ENCODE data around the gene UQCR10.
"Not testable (repeated sequence)": the region's sequence is repeated elsewhere in the genome, so short reads cannot be mapped to it uniquely, and the experiment has no call there.

The UQCR10 gene

DNA sequence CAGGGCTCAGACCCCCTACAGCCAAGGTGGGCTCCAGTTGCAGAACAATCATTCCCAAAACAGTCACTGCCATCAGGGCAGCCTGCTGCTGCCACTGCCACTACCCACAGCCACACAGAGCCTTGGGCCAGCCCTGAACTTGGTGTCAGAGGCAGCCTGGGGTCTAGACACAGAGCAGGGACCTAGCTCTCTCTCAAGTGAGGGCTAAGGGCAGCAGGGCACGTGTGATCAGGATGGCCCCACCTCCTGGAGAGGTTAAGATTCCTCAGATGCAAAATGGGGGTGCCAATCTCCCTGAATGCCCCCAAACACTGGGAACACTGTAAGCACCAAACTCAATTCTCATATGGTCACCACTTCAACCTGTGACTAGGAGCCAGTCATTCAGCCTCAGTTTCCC, 31.8 kb upstream of the UQCR10 start:
- in situ Hi-C loops (cut with MboI; ENCODE audit: low sequenced_read_pairs), result no loop called here

- in situ Hi-C loops (cut with MboI; ENCODE audit: low sequenced_read_pairs), result no loop called here
These were observed 29.7 kb upstream of the UQCR10 start for GRCh38 chr22:29737251-29738117.

- in situ Hi-C loops (cut with MboI; ENCODE audit: low sequenced_read_pairs), result no loop called here
These were observed 28.9 kb upstream of the UQCR10 start for GRCh38 chr22:29738118-29738815.

DNA sequence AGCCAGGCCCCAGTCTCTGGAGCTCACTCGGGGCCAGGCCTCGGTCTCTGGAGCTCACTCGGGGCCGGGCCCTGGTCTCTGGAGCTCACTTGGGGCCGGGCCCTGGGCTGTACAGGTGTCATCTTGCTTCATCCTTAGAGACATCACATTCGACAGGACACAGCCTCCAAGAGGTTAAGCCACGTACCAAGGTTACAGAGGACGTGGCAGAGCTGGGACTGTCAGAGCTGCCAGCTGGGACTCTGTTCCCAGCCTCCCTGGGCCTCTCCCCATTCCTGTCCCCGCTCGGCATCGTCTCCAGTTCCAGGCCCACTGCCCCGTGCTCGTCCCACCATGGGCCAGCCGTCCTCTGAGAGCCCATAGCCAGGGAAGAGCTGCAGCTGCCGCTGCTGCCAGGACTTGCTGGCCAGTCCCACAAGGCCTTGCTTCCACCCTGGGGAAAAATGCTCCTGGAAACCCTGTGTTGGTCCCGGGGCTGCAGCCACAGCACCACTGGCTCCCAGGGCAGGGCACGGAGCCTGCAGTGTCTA, 27.8 kb upstream of the UQCR10 start:
- in situ Hi-C loops (cut with MboI; ENCODE audit: low sequenced_read_pairs), result no loop called here

DNA sequence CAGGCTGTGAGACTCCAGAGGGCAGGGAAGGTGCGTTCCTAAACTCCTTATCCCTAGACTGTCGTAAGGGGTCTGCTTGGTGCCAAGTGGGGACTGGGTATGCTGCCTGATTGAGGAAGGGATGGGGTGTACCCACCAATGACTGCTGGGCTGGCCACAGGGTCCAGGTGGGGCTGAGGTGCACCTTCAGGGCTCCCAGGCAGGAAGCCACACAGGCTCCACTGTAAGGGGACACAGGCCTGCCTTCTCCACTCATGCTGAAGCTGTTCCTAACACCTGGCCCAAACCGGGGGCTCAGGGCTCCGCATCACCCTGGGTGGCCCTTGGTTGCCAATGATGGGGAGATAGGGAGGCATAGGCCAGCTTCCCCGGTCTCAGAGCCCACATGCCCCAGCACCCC, 27.0 kb upstream of the UQCR10 start:
- in situ Hi-C loops (cut with MboI; ENCODE audit: low sequenced_read_pairs), result no loop called here

DNA sequence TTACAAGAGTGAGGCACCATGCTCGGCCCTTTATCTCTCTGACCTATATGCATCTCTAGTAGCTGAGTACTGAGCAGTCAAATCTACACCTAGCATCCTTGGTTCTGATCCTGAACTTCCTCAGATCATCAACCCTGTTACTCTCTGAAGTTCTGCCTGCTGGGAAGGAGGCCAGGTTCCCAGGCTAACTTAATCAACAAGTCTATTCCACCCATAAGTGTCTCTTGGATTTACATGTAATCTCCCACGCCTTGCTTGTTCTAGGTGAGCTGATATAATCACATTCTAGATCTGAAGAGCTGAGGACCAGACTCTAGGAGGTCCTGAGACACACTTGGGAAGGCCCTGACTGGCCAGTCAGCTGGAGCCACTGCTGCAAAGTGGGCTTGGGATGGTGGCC, 25.2 kb upstream of the UQCR10 start:
- in situ Hi-C loops (cut with MboI; ENCODE audit: low sequenced_read_pairs), result no loop called here

GRCh38 chr22:29742326-29742725, 24.8 kb upstream of the UQCR10 start:
- in situ Hi-C loops (cut with MboI; ENCODE audit: low sequenced_read_pairs), result no loop called here

- in situ Hi-C loops (cut with MboI; ENCODE audit: low sequenced_read_pairs), result no loop called here
These were observed 22.3 kb upstream of the UQCR10 start for GRCh38 chr22:29744902-29745301.

DNA sequence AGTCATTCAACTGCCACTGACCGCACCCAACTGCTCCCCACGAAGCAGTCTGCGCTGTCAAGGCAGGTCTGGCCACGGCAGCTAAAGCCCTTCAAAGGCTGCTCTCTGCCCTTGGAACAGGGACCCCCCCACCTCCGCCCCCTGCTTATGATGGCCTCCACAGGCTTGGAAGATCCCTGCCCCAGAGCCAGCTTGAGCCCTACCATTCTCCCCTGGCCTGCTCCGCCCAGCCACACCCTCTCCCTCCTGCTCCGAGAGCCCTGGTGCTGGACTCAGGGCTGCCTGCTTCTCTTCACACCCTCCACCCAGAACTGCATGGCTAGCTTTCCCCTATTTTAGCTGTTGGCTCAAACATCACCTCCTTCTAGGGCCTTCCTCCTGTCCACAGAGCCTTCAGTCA, 19.3 kb upstream of the UQCR10 start:
- in situ Hi-C loops (cut with MboI; ENCODE audit: low sequenced_read_pairs), result no loop called here

DNA sequence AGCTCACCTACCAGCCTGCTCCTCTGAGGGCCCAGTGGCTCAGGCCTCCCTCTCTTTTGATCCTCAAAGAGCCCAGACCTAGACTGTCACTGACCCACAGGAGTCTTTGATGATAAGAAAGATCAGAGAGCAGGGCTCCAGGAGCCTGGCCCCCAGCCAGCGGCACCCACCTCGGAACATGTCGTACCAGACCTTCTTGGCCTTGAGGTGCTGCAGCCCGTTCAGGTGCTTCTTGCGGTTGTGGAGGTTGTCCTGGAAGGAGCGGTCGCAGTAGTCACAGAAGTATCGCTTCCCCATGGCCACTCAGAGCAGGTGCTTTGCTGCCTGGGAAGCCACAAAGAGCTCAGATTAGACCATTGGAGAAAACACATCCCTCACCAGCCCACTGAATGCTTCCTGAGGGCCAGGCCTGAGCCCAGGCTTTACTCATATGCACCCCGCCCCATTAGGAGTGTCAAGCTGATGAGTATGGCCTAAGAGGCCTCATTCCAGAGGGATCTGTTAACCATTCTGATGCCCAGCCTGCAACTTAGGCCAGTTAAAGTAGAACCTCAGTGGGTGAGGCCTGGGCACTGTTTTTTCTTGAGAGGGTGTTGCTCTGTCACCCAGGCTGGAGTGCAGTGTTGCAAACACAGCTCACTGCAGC, 18.8 kb upstream of the UQCR10 start:
- in situ Hi-C loops (cut with MboI; ENCODE audit: low sequenced_read_pairs), result no loop called here

- in situ Hi-C loops (cut with MboI; ENCODE audit: low sequenced_read_pairs), result no loop called here
These were observed 17.1 kb upstream of the UQCR10 start for GRCh38 chr22:29750029-29750428.

GRCh38 chr22:29750559-29751538, 16.3 kb upstream of the UQCR10 start:
- in situ Hi-C loops (cut with MboI; ENCODE audit: low sequenced_read_pairs), result no loop called here

GRCh38 chr22:29751669-29752068, 15.5 kb upstream of the UQCR10 start:
- in situ Hi-C loops (cut with MboI; ENCODE audit: low sequenced_read_pairs), result no loop called here

DNA sequence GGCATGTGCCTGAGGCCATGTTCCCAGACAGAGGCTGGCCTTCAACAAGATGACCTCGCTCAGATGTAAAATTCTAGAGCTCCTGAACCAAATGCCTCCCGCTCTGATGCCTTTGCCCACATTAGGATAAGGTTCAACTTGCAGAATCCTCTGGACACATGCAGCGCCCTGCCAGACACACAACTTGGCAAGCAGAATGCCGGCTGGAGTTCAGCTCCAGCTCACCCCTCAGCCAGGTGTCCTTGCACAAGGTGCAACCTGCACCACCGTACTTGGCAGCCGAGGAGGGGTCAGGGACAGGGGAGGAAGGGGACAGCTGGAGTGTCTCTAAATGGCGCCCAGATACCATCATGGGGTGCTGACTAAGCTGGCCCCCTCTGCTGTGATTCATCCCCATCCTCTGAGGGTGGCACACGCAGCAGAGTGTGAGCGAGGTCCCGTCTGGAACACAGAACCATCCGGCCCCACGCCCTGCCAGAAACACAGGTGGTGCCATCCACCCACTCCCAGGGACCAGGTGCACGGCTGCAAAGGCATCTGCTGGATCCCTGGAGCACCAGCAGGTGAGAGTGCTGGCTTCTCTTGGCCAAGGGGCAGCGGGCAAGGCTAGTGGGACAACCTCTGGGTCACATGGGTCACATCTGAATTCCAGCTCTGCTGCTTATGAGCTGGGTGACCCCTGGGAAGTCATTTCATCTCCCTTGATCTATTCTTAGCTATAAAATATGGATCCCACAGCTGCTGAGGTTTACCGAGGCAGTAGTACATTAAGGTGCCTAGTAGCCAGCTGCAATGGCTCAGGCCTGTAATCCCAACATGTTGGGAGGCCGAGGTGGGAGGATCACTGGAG, 13.1 kb upstream of the UQCR10 start:
- in situ Hi-C loops (cut with MboI; ENCODE audit: low sequenced_read_pairs), result no loop called here

- in situ Hi-C loops (cut with MboI; ENCODE audit: low sequenced_read_pairs), result not testable (repeated sequence)
These were observed 12.3 kb upstream of the UQCR10 start for GRCh38 chr22:29754658-29755395.

DNA sequence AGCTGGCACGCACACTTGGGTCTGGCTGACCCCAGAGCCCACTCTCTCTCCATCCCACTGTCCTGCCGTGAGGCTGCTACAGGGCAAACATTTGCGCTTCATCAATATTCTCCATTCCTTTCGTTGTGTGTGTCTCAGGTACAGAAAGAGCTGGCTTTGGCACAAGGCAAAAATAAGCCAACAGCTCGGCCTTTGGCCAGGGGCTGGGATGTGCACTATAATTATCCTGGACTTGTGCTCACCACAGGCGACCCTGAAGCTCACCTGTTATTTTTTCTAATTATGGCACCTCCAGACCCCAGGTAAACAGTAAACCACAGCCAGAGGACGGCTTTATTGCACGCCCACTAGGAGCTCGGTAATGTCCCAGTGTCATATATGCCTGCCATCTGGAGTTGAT, 11.3 kb upstream of the UQCR10 start:
- in situ Hi-C loops (cut with MboI; ENCODE audit: low sequenced_read_pairs), result no loop called here

- in situ Hi-C loops (cut with MboI; ENCODE audit: low sequenced_read_pairs), result no loop called here
These were observed 10.8 kb upstream of the UQCR10 start for GRCh38 chr22:29756341-29756740.

DNA sequence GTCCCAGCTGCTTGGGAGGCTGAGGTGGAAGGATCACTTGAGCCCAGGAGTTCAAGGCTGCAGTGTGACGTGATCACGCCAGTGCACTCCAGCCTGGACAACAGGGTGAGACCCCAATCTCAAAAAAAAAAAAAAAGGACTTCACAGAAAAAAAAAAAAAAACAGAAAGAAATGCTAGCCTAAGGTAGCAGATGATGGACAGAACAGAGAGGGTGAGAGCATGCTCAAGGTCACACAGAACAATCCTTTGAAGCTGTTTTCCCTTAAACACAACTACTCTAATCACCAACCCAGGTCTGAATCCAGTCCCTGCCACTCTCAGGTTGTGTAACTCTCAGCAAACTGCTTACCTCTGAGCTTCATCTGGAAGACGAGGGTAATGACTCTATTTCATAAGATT, 10.1 kb upstream of the UQCR10 start:
- in situ Hi-C loops (cut with MboI; ENCODE audit: low sequenced_read_pairs), result no loop called here

Measured in HL-60/S4 treated with retinoic acid at 250 ng/mL for 4 days and 3 days (cell line).